H1 (cell line): ENCODE data around the gene ZC2HC1C. TPM values are rescaled to one million over a fixed set of nuclear protein-coding genes. Genes with fewer than 3 reads are reported as not detected.

Source experiments
- CTCF ChIA-PET: fragments of 300-600 bp; sonication (Branson Sonifier 250); formaldehyde crosslinking; loops from one replicate; lab custom pipeline; 2021; ENCODE audit not compliant: partially characterized antibody; lab: Charles Lee
- POLR2A ChIA-PET: fragments of 300-600 bp; sonication (Branson Sonifier 250); formaldehyde crosslinking; loops from one replicate; lab custom pipeline; 2021; ENCODE audit warnings: inconsistent platforms; ENCODE audit not compliant: partially characterized antibody; lab: Charles Lee
- DNase-seq, 2 experiments: peaks; one replicate each; pipeline versions ENCODE4 v3.0.0 to v3.0.0-alpha.2; 2010 to 2022; ENCODE audit warnings: low spot score in 2 of 2, low read depth in 1 of 2, mixed read lengths in 1 of 2
- FAIRE-seq: peaks from 2 replicates; lab custom pipeline; 2011; peaks lifted over from hg19 to GRCh38; lab: Jason Lieb, UNC
- H2AFZ ChIP-seq: 2 replicates; pipeline ENCODE4 v1.8.1; 2012; ENCODE audit warnings: low read length, inconsistent platforms
- H2AK5ac ChIP-seq: 2 replicates; pipeline ENCODE4 v1.6.1; 2013; ENCODE audit warnings: low read depth, low read length
- H2BK120ac ChIP-seq: replicated peaks from 2 replicates; pipeline ENCODE3; 2013; ENCODE audit warnings: low read depth, low read length, inconsistent platforms
- H2BK12ac ChIP-seq: 2 replicates; pipeline ENCODE4 v1.6.1; 2013; ENCODE audit warnings: low read depth, low read length
- H2BK15ac ChIP-seq: 2 replicates; pipeline ENCODE4 v1.6.1; 2013; ENCODE audit warnings: low read length
- H2BK20ac ChIP-seq: 2 replicates; pipeline ENCODE4 v1.6.1; 2013; ENCODE audit warnings: low read length
- H2BK5ac ChIP-seq: 2 replicates; pipeline ENCODE4 v1.6.1; 2013; ENCODE audit warnings: low read depth, low read length
- H3K14ac ChIP-seq: 2 replicates; pipeline ENCODE4 v1.6.1; 2013; ENCODE audit warnings: inconsistent platforms; ENCODE audit not compliant: insufficient read length
- H3K18ac ChIP-seq: 2 replicates; pipeline ENCODE4 v1.6.1; 2013; ENCODE audit warnings: low read length; ENCODE audit errors: extremely low read depth
- H3K23ac ChIP-seq: 2 replicates; pipeline ENCODE4 v1.6.1; 2013; ENCODE audit warnings: inconsistent platforms; ENCODE audit not compliant: insufficient read length
- H3K23me2 ChIP-seq: 2 replicates; pipeline ENCODE4 v1.6.1; 2013; ENCODE audit warnings: low read depth, low read length
- H3K27ac ChIP-seq: 2 replicates; pipeline ENCODE4 v1.6.1; 2011; ENCODE audit warnings: low read depth, low read length, inconsistent platforms
- H3K27me3 ChIP-seq, 4 experiments: replicated peaks in 1 of 4; 1 replicate in 1 of 4; 2 replicates in 3 of 4; pipeline versions ENCODE4 v1.6.1 to v1.8.1; 2011 to 2013; ENCODE audit warnings: low read length in 3 of 4, mild to moderate bottlenecking in 3 of 4, inconsistent platforms in 2 of 4, mixed read lengths in 2 of 4, moderate library complexity in 1 of 4; ENCODE audit not compliant: control insufficient read depth in 3 of 4, insufficient read depth in 3 of 4; ENCODE audit errors: extremely low read depth in 1 of 4
- H3K36me3 ChIP-seq, 4 experiments: 2 replicates each; pipeline versions ENCODE4 v1.6.1 to v1.8.1; 2011 to 2013; ENCODE audit warnings: mild to moderate bottlenecking in 4 of 4, low read length in 3 of 4, moderate library complexity in 2 of 4, control low read depth in 1 of 4, inconsistent platforms in 1 of 4; ENCODE audit not compliant: insufficient read depth in 4 of 4, control insufficient read depth in 2 of 4
- H3K4ac ChIP-seq: replicated peaks from 2 replicates; pipeline ENCODE3; 2013; ENCODE audit warnings: low read length, low read depth, mixed read lengths, inconsistent platforms; ENCODE audit not compliant: insufficient read length
- H3K4me1 ChIP-seq, 4 experiments: replicated peaks in 1 of 4; 1 replicate in 1 of 4; 2 replicates in 3 of 4; pipeline versions ENCODE4 v1.6.1 to v1.8.1; 2011 to 2013; ENCODE audit warnings: low read length in 3 of 4, inconsistent platforms in 2 of 4, mixed read lengths in 1 of 4; ENCODE audit not compliant: insufficient read depth in 4 of 4, control insufficient read depth in 3 of 4
- H3K4me2 ChIP-seq, 2 experiments: 2 replicates each; pipeline versions ENCODE4 v1.6.1 to v1.8.1; 2011 to 2013; ENCODE audit warnings: low read depth in 2 of 2, low read length in 2 of 2, control low read depth in 1 of 2, inconsistent platforms in 1 of 2, mild to moderate bottlenecking in 1 of 2; ENCODE audit not compliant: insufficient read depth in 1 of 2
- H3K4me3 ChIP-seq, 4 experiments: fragments of 200-600, 300-600 bp in 1 of 4; sonication (generic), shearing (Covaris generic), sonication (Bioruptor Twin) in 1 of 4; 2 replicates each; pipeline versions ENCODE4 v1.5.1 to v1.8.1; 2011 to 2016; ENCODE audit warnings: low read length in 4 of 4, low read depth in 3 of 4, control low read depth in 2 of 4, inconsistent platforms in 2 of 4, mild to moderate bottlenecking in 2 of 4, mixed read lengths in 1 of 4, moderate library complexity in 1 of 4; ENCODE audit not compliant: insufficient read depth in 2 of 4; ENCODE audit errors: extremely low read depth in 1 of 4
- H3K56ac ChIP-seq: replicated peaks from 2 replicates; pipeline ENCODE3; 2013; ENCODE audit warnings: low read depth, mild to moderate bottlenecking, mixed read lengths, low read length, inconsistent platforms; ENCODE audit not compliant: insufficient read length
- H3K79me1 ChIP-seq: 2 replicates; pipeline ENCODE4 v1.6.1; 2013; ENCODE audit warnings: low read depth, low read length, control low read depth
- H3K79me2 ChIP-seq, 2 experiments: 2 replicates each; pipeline versions ENCODE4 v1.6.1 to v1.8.1; 2012 to 2013; ENCODE audit warnings: low read length in 2 of 2, mild to moderate bottlenecking in 2 of 2, inconsistent platforms in 1 of 2; ENCODE audit not compliant: insufficient read depth in 2 of 2, control insufficient read depth in 1 of 2
- H3K9ac ChIP-seq, 4 experiments: replicated peaks in 1 of 4; 1 replicate in 1 of 4; 2 replicates in 3 of 4; pipeline versions ENCODE4 v1.6.1 to v1.8.1; 2011 to 2013; ENCODE audit warnings: low read depth in 3 of 4, low read length in 3 of 4, control low read depth in 2 of 4, mild to moderate bottlenecking in 2 of 4, moderate library complexity in 2 of 4, inconsistent platforms in 1 of 4; ENCODE audit errors: extremely low read depth in 1 of 4
- H3K9me3 ChIP-seq, 2 experiments: 2 replicates each; pipeline versions ENCODE4 v1.6.1 to v1.8.1; 2012 to 2013; ENCODE audit warnings: mild to moderate bottlenecking in 2 of 2, moderate library complexity in 2 of 2, control low read depth in 1 of 2, inconsistent platforms in 1 of 2, low read depth in 1 of 2, low read length in 1 of 2, mixed read lengths in 1 of 2; ENCODE audit not compliant: insufficient read depth in 2 of 2
- H4K20me1 ChIP-seq, 2 experiments: replicated peaks in 1 of 2; 2 replicates each; pipeline versions ENCODE3 to v1.8.1; 2011 to 2013; ENCODE audit warnings: inconsistent platforms in 2 of 2, low read length in 2 of 2, mild to moderate bottlenecking in 1 of 2; ENCODE audit not compliant: insufficient read depth in 2 of 2, control insufficient read depth in 1 of 2
- H4K5ac ChIP-seq: 2 replicates; pipeline ENCODE4 v1.6.1; 2013; ENCODE audit warnings: low read length, low read depth, mixed read lengths, inconsistent platforms; ENCODE audit not compliant: insufficient read length
- H4K8ac ChIP-seq: 2 replicates; pipeline ENCODE4 v1.8.0; 2013; ENCODE audit warnings: mild to moderate bottlenecking, moderate library complexity, low read length, inconsistent platforms; ENCODE audit not compliant: insufficient read depth; ENCODE audit errors: extremely low read depth
- H4K91ac ChIP-seq: replicated peaks from 2 replicates; pipeline ENCODE3; 2013; ENCODE audit warnings: low read length, mixed read lengths, inconsistent platforms; ENCODE audit not compliant: insufficient read length
- CHD1 ChIP-seq: IDR thresholded peaks from 2 replicates; pipeline ENCODE4 v1.6.1; 2012; ENCODE audit warnings: low read depth, low read length, improper control_type of control experiment
- HDAC2 ChIP-seq, 2 experiments: fragments of 300-600 bp in 1 of 2; sonication (generic) in 1 of 2; IDR thresholded peaks; 2 replicates each; pipeline ENCODE4 v1.6.1; 2011 to 2012; ENCODE audit warnings: low read depth in 2 of 2, low read length in 2 of 2, mild to moderate bottlenecking in 2 of 2, moderate library complexity in 2 of 2, borderline replicate concordance in 1 of 2, inconsistent platforms in 1 of 2
- JUN ChIP-seq: IDR thresholded peaks from 2 replicates; pipeline ENCODE4 v1.6.1; 2011; ENCODE audit warnings: low read depth, mild to moderate bottlenecking, improper control_type of control experiment, low read length
- MAFK ChIP-seq: IDR thresholded peaks from 2 replicates; pipeline ENCODE4 v1.6.1; 2012; ENCODE audit warnings: low read depth, mild to moderate bottlenecking, improper control_type of control experiment, low read length
- NRF1 ChIP-seq: IDR thresholded peaks from 2 replicates; pipeline ENCODE4 v1.6.1; 2011; ENCODE audit warnings: mild to moderate bottlenecking, low read depth, low read length, improper control_type of control experiment
- POLR2A ChIP-seq, 2 experiments: IDR thresholded peaks; 1 replicate in 1 of 2; 2 replicates in 1 of 2; pipeline ENCODE4 v1.6.1; 2011; ENCODE audit warnings: low read depth in 2 of 2, low read length in 2 of 2, mild to moderate bottlenecking in 2 of 2; ENCODE audit errors: control extremely low read depth in 1 of 2
- POU5F1 ChIP-seq: IDR thresholded peaks from 2 replicates; pipeline ENCODE4 v1.6.1; 2011; ENCODE audit warnings: low read depth, mild to moderate bottlenecking, low read length, moderate library complexity
- SP4 ChIP-seq: IDR thresholded peaks from 2 replicates; pipeline ENCODE4 v1.6.1; 2012; ENCODE audit warnings: low read length, inconsistent platforms
- WGBS, 2 experiments: shearing (Covaris generic) in 1 of 2; methylation state at CpG; one replicate each; pipeline versions ENCODE4 v1.1.6 to v1.1.7; 2013 to 2015; ENCODE audit warnings: low lambda C conversion rate in 2 of 2, mixed read lengths in 2 of 2, inconsistent platforms in 1 of 2, low coverage in 1 of 2, missing lambda C conversion rate in 1 of 2; ENCODE audit not compliant: insufficient replicate concordance in 2 of 2, insufficient coverage in 1 of 2, insufficient read length in 1 of 2; ENCODE audit errors: extremely low coverage in 1 of 2, missing lambda C conversion rate in 1 of 2; 5-methylcytosine and 5-hydroxymethylcytosine counted together
- polyA plus RNA-seq, 7 experiments: library from polyadenylated mRNA; depleted of rRNA in 3 of 7; stranded (reverse) in 5 of 7; unstranded in 2 of 7; fragments of >200 nt in 5 of 7; fragments of 200-250 nt in 2 of 7; gene quantifications; 1 replicate in 5 of 7; 2 replicates in 1 of 7; 4 replicates in 1 of 7; pipeline versions ENCODE4 v1.2.1 to v1.2.3, GENCODE V29; 2011 to 2013; ENCODE audit warnings: missing spikeins in 2 of 7, mixed read lengths in 2 of 7
- total RNA-seq: library from RNA; stranded (reverse); fragmentation: NEBNext Ultra II Directional; extraction: Animal tissue kit (Norgen Biotek cat#: 25700); gene quantifications from 2 replicates; pipeline ENCODE4 v1.2.1, GENCODE V29; 2021
- TF ChIP-seq, protein P1 (sequence below), 3 experiments: IDR thresholded peaks; 1 replicate in 2 of 3; 2 replicates in 1 of 3; pipeline versions ENCODE4 v1.5.1 to v1.6.1; 2011; ENCODE audit warnings: low read length in 3 of 3, mild to moderate bottlenecking in 3 of 3, inconsistent platforms in 2 of 3, low read depth in 1 of 3, moderate library complexity in 1 of 3; ENCODE audit not compliant: insufficient read depth in 1 of 3; ENCODE audit errors: control extremely low read depth in 1 of 3

The ZC2HC1C gene
- total and polyA plus RNA-seq, 2 of the 8 experiments (the other 6 are each of a cell fraction or from before 2014, with no cell fraction given), result 0.57 to 1.2 TPM

DNA sequence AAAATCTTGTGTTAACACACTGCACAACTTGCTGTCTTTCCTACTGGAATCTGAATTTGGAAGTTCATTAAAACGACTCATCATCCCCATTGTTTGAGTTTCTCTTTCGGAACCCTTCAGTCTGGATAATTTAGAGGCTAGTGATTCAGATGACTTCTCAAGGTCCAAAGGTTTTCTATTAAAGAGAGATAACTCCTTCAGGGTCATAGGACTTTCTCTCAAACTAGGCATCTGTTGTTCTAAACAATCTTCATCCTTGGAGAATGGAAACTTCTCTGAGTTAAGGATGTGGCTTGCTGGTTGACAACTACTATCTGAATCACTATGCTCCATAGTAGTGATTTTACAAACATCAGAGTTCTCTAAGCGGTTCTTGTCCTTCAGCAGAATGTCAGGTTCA, 22.5 kb upstream of the ZC2HC1C start:
- H3K4me2 ChIP-seq, result no peak overlapping the region

More for the DNA sequence above, 22.5 kb upstream of the ZC2HC1C start:
- WGBS, 2 experiments, result 91% methylated on average over 3 of the region's 3 CpGs; no CpG with 5 or more reads in 1 of the 2 experiments
- Histone ChIP-seq H2BK5ac (no peak overlapping the region), H3K9me3 (no peaks in the 10 kb centered on the region), H3K79me1 (no peaks in the 10 kb centered on the region), H3K23me2 (no peaks in the 10 kb centered on the region; the same call in 1 of the 2 replicates), H4K5ac (no peak overlapping the region), H4K8ac (no peak overlapping the region), H3K27ac (no peak overlapping the region), H2AK5ac (no peak overlapping the region), H2AFZ (no peak overlapping the region), H3K14ac (no peak overlapping the region), H3K9ac (no peak overlapping the region), H3K36me3 (peaks cover 0 to 3% (median 1%) of the 10 kb centered on the region in 4 experiments; a peak in 4 of 8 replicates), H3K4me3 (no peak overlapping the region), H4K20me1 (no peaks in the 10 kb centered on the region), H3K79me2 (no peaks in the 10 kb centered on the region), H3K27me3 (no peaks in the 10 kb centered on the region), H2BK20ac (no peak overlapping the region), H2BK15ac (no peak overlapping the region), H4K91ac (no peak overlapping the region), H3K4ac (no peak overlapping the region), H3K4me1 (peaks cover 0 to 4% (median 0%) of the 10 kb centered on the region in 4 experiments; a peak in 3 of 7 replicates), H2BK12ac (no peak overlapping the region), H3K23ac (no peak overlapping the region), H3K18ac (no peak overlapping the region), H3K56ac (no peak overlapping the region), H2BK120ac (no peak overlapping the region)
- ChIA-PET CTCF (no interaction called here), POLR2A (interaction anchor here (0.7 to 1.1 kb wide), 2 partner anchors 11 to 141 kb away, joined by 3 to 6 read pairs; no protein-coding TSS in a partner anchor)
- DNase-seq (no peak), FAIRE-seq (no peak)
- TF ChIP-seq NRF1 (no peak), POLR2A (IDR thresholded peaks at IDR 0.05; ENCODE audit: control extremely low read depth in 1 of 2, low read depth in 2 of 2, low read length in 2 of 2) (no peak), MAFK (no peak), SP4 (no peak), CHD1 (no peak), HDAC2 (IDR thresholded peaks at IDR 0.05; ENCODE audit: borderline replicate concordance in 1 of 2, low read depth in 2 of 2, low read length in 2 of 2) (no peak), JUN (no peak), POU5F1 (no peak)
- TF ChIP-seq, protein P1, sequence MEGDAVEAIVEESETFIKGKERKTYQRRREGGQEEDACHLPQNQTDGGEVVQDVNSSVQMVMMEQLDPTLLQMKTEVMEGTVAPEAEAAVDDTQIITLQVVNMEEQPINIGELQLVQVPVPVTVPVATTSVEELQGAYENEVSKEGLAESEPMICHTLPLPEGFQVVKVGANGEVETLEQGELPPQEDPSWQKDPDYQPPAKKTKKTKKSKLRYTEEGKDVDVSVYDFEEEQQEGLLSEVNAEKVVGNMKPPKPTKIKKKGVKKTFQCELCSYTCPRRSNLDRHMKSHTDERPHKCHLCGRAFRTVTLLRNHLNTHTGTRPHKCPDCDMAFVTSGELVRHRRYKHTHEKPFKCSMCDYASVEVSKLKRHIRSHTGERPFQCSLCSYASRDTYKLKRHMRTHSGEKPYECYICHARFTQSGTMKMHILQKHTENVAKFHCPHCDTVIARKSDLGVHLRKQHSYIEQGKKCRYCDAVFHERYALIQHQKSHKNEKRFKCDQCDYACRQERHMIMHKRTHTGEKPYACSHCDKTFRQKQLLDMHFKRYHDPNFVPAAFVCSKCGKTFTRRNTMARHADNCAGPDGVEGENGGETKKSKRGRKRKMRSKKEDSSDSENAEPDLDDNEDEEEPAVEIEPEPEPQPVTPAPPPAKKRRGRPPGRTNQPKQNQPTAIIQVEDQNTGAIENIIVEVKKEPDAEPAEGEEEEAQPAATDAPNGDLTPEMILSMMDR (IDR thresholded peaks at IDR 0.05; ENCODE audit: control extremely low read depth in 1 of 3, insufficient read depth in 1 of 3, low read depth in 1 of 3, low read length in 3 of 3), result no peak
